Smooth muscle cell (in vitro differentiated cells): Measurements from ENCODE around the gene SLC50A1. TPM values are rescaled to one million over a fixed set of nuclear protein-coding genes. Genes with fewer than 3 reads are reported as not detected.

Source experiments
- DNase-seq: peaks from one replicate; lab custom pipeline; 2025; ENCODE audit not compliant: unreplicated experiment; lab: John Stamatoyannopoulos, UW
- H2AFZ ChIP-seq: fragments of 200-600 bp; sonication (generic); 2 replicates; pipeline ENCODE4 v1.6.0; 2016; ENCODE audit warnings: antibody characterized with exemption, low read depth, mild to moderate bottlenecking
- H3F3A ChIP-seq: fragments of 200-600 bp; sonication (generic); 2 replicates; pipeline ENCODE4 v1.6.0; 2017; ENCODE audit warnings: antibody characterized with exemption, low read depth
- H3K27ac ChIP-seq: fragments of 200-600 bp; sonication (generic); 2 replicates; pipeline ENCODE4 v1.5.1; 2016; ENCODE audit warnings: low read depth, mild to moderate bottlenecking
- H3K27me3 ChIP-seq: fragments of 200-600 bp; sonication (generic); 2 replicates; pipeline ENCODE4 v1.6.1; 2016; ENCODE audit warnings: low read depth, mild to moderate bottlenecking
- H3K36me3 ChIP-seq: fragments of 200-600 bp; sonication (generic); 2 replicates; pipeline ENCODE4 v1.5.1; 2016; ENCODE audit warnings: low read depth
- H3K4me1 ChIP-seq: fragments of 200-600 bp; sonication (generic); 2 replicates; pipeline ENCODE4 v1.5.1; 2016; ENCODE audit warnings: low read depth
- H3K4me2 ChIP-seq: fragments of 200-600 bp; sonication (generic); 2 replicates; pipeline ENCODE4 v1.6.0; 2016; ENCODE audit warnings: mild to moderate bottlenecking
- H3K4me3 ChIP-seq: fragments of 200-600 bp; sonication (generic); 2 replicates; pipeline ENCODE4 v1.5.1; 2016; ENCODE audit warnings: mild to moderate bottlenecking
- H3K79me2 ChIP-seq: fragments of 200-600 bp; sonication (generic); 2 replicates; pipeline ENCODE4 v1.6.0; 2016; ENCODE audit warnings: low read depth, mild to moderate bottlenecking
- H3K9ac ChIP-seq: fragments of 200-600 bp; sonication (generic); 2 replicates; pipeline ENCODE4 v1.6.0; 2016; ENCODE audit warnings: low read depth
- H3K9me3 ChIP-seq: fragments of 200-600 bp; sonication (generic); replicated peaks from 2 replicates; pipeline ENCODE4 v1.5.1; 2016; ENCODE audit warnings: low read depth
- H4K20me1 ChIP-seq: fragments of 200-600 bp; sonication (generic); 2 replicates; pipeline ENCODE4 v1.6.0; 2016; ENCODE audit warnings: low read depth
- CTCF ChIP-seq: fragments of 200-600 bp; sonication (generic); IDR thresholded peaks from 2 replicates; pipeline ENCODE4 v1.5.1; 2017; ENCODE audit warnings: borderline replicate concordance, mild to moderate bottlenecking, antibody characterized with exemption; ENCODE audit not compliant: insufficient read depth, poor library complexity, severe bottlenecking
- WGBS: methylation state at CpG from one replicate; pipeline ENCODE4 v1.1.7; 2016; ENCODE audit warnings: low lambda C conversion rate; 5-methylcytosine and 5-hydroxymethylcytosine counted together
- polyA plus RNA-seq: library from polyadenylated mRNA; unstranded; fragments of >200 nt; fragmentation: Nextera tagmentation; extraction: Ambion mirVana; gene quantifications from 2 replicates; pipeline ENCODE4 v1.2.1, GENCODE V29; 2016
- total RNA-seq: library from RNA; depleted of rRNA; stranded (reverse); fragments of >200 nt; gene quantifications from 2 replicates; pipeline ENCODE4 v1.2.3, GENCODE V29; 2014

The SLC50A1 gene
- total and polyA plus RNA-seq, 2 experiments from 2014 or later: 44.7 to 98.0 TPM

DNA sequence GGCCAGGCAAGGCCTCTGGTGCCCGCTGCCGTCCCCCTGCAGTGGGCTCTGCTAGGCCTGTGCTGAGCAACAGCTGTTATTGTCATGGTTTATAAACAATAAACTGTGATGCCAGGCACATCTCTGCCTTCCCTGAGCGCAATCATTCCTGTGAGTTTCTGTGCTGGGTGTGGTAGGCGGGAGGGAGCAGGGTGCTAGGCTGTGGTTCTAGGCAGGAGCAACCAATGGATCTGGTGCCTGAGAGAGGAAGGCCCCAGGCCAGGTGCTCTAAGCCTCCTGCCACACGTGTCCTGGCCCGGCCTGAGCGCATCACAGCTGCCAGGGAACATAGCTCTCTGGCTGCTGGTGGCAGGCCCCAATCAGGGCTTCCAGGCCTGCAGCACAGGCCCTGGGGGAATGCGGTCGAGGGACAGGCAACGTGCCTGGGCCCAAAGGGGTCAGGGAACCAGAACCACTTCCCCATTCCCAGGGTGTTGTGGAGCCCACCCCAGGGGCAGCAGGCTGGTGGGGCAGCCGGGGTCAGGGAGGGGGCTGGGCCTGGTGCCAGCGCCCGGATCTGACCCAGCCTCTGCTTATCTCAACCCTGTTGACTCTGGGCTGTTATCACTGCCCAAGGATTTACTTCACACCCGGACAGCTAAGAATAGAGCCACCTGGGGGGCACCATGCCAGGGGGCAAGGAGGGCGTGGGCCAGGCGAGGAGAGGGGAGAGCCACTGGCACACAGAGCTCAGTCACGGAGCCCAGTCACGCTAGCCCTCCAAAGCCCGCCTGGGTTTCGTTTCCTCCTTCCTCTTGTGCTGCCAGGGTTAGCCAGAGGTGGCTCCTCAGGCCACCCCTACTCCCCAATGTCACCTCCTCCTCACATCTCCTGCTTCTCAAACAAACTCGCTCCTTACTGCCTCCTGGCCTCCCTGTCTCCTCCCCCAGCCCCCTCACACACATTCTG lies 49.5 kb downstream of the SLC50A1 start:
- no peak overlapping the region for H3K4me2 ChIP-seq

GRCh38 chr1:155185783-155186066 lies 50.1 kb downstream of the SLC50A1 start:
- Histone ChIP-seq H3K27ac (no peak overlapping the region), H4K20me1 (no peaks in the 10 kb centered on the region), H3K9ac (no peak overlapping the region), H3K4me3 (no peak overlapping the region), H3K4me2 (no peak overlapping the region), H3K27me3 (no peaks in the 10 kb centered on the region), H3K36me3 (no peaks in the 10 kb centered on the region), H3K9me3 (no peaks in the 10 kb centered on the region), H3K4me1 (no peaks in the 10 kb centered on the region), H3K79me2 (no peaks in the 10 kb centered on the region), H2AFZ (no peak overlapping the region), H3F3A (no peaks in the 10 kb centered on the region)
- WGBS: 80% methylated on average over 6 of the region's 6 CpGs
- DNase-seq: no peak
- no peak for TF ChIP-seq CTCF

More for the DNA sequence above, 49.5 kb downstream of the SLC50A1 start:
- no peaks in the 10 kb centered on the region for H3K9me3 ChIP-seq
- H3K4me3 ChIP-seq: no peak overlapping the region
- H3K27ac ChIP-seq: no peak overlapping the region
- no peak overlapping the region for H2AFZ ChIP-seq
- no peak for DNase-seq
- H3K79me2 ChIP-seq: no peaks in the 10 kb centered on the region
- no peaks in the 10 kb centered on the region for H3K27me3 ChIP-seq
- no peaks in the 10 kb centered on the region for H3F3A ChIP-seq
- H4K20me1 ChIP-seq: no peaks in the 10 kb centered on the region
- H3K9ac ChIP-seq: no peak overlapping the region
- 84% methylated on average over 20 of the region's 21 CpGs for WGBS
- no peaks in the 10 kb centered on the region for H3K36me3 ChIP-seq
- no peaks in the 10 kb centered on the region for H3K4me1 ChIP-seq
- no peak for TF ChIP-seq CTCF

DNA sequence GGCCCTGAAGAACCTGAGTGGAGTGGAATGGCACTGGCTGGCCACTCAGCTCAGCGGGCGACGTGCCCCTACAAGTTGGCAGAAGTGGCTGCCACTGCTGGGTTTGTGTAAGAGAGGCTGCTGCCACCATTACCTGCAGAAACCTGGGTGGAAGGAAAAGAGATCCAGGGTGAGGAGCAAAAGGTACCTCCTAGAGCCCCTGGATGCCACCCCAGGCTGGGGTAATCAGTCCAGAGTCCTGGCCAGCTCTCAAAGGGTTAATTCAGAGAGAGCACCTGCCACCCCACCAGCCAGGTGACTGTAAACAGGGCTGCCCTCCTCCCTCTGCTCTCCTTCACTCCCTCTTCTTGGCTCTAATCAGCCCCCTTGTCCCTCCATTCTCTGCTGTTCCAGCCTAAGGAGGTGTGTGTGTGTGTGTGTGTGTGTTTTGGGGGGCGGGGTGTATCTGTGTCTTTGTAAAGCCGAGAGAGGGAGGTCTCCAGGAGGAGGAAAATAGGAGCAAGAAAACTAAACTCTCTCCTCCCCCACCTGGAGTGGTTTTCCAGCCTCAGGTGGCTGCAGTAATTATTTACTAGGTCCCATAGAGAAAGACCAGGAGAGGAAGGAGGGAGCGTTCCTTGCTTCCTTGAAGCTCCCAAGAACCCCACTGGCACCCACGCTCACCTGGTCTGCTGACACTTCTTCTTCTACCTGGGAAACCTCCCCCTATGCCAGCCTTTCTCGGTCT lies 50.6 kb downstream of the SLC50A1 start:
- no peak overlapping the region for H3K9ac ChIP-seq
- no peak overlapping the region for H3K4me3 ChIP-seq
- no peaks in the 10 kb centered on the region for H3K27me3 ChIP-seq
- H3K4me1 ChIP-seq: no peaks in the 10 kb centered on the region
- no peak overlapping the region for H3K4me2 ChIP-seq
- H3F3A ChIP-seq: no peaks in the 10 kb centered on the region
- no peak overlapping the region for H3K27ac ChIP-seq
- H3K79me2 ChIP-seq: no peaks in the 10 kb centered on the region
- no peaks in the 10 kb centered on the region for H4K20me1 ChIP-seq
- no peak for DNase-seq
- 85% methylated on average over 7 of the region's 8 CpGs for WGBS
- no peaks in the 10 kb centered on the region for H3K36me3 ChIP-seq
- no peak overlapping the region for H2AFZ ChIP-seq
- no peak for TF ChIP-seq CTCF
- no peaks in the 10 kb centered on the region for H3K9me3 ChIP-seq
